ENCODE results near the gene SENP1.

GRCh38 chr12:48004053-48004941, 101.6 kb downstream of the SENP1 start, which contains the start of gene COL2A1:
- TF ChIP-seq CTCF (IDR thresholded peaks at IDR 0.05) (no peak), POLR2A (IDR thresholded peaks at IDR 0.05) (no peak)

Data from Peyer's patch (tissue), 4 donors.